ENCODE data around the gene TSKU. TPM values are rescaled to one million over a fixed set of nuclear protein-coding genes. Genes with fewer than 3 reads are reported as not detected.

TSKU gene
- total and polyA plus RNA-seq, 9 of the 15 experiments (the other 6 are each of a cell fraction or from before 2014, with no cell fraction given) = 0.60 to 11.9 (median 8.4) TPM

DNA sequence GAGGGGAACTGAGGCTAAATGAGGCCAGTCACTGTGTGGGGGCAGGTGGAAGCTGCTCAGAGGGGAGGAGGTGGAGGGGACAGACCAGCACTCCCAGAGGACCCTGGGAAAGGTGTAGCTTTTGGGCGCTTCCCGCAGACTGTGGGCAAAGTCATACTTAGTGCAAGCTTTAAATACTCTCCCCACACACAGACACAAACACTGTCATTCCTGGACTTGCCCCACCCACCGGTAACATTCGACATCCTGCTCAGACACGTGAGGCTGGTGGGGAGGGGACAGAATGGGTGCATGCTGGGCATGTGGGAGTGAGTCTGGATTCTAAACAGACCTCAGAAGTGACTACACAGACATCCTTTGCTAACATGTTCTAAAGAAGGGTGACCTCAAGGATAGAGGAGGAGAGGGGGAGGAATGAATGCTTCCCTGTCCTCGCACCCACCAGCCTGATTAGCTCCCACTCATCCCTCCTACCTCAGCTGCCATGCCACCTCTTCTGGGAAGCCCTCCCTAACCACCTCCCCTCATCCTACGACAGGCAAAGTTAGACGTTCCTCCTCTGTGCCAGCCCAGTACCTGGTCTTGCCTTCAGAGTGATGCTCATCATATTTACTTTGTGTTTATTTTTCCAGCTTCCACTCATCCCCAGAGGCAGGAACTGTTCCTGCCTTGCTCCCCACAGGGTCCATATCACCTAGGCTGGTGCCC, 22.2 kb downstream of the TSKU start:
- intact Hi-C loops (cut with micrococcal nuclease) = loop anchor here (5.0 kb wide), 1 partner anchor 242 kb away; no protein-coding TSS in a partner anchor
- Histone ChIP-seq H3K4me2 (ENCODE audit: insufficient read depth, low read length) (no peak overlapping the region), H3K9me3 (replicated peaks; ENCODE audit: control insufficient read depth, insufficient read depth, low read depth, low read length) (no peaks in the 10 kb centered on the region), H3K4me3 (no peak overlapping the region), H3K9ac (ENCODE audit: insufficient read depth in 1 of 2, low read depth in 2 of 2, low read length in 2 of 2) (peak overlapping the region in 1 of 2 experiments; percentile 63; a peak in 1 of 4 replicates), H3K27me3 (ENCODE audit: control insufficient read depth in 2 of 2, insufficient read depth in 2 of 2, low read length in 2 of 2) (no peaks in the 10 kb centered on the region), H3K27ac (ENCODE audit: extremely low read depth, low read depth, low read length) (no peak overlapping the region), H3K9me1 (ENCODE audit: control insufficient read depth, insufficient read depth, low read length) (no peaks in the 10 kb centered on the region), H3K36me3 (ENCODE audit: control insufficient read depth, insufficient read depth, low read length) (no peaks in the 10 kb centered on the region), H4K20me1 (replicated peaks; ENCODE audit: control insufficient read depth, insufficient read depth, low read length) (no peaks in the 10 kb centered on the region), H3K4me1 (replicated peaks in 1 of 2; ENCODE audit: control insufficient read depth in 2 of 2, insufficient read depth in 2 of 2, low read length in 2 of 2) (peaks cover 10 to 20% of the 10 kb centered on the region in 2 experiments; a peak in 4 of 5 replicates), H3K79me2 (ENCODE audit: control insufficient read depth, insufficient read depth, low read length) (no peaks in the 10 kb centered on the region), H2AFZ (ENCODE audit: low read depth, low read length) (peak overlapping the region; percentile 35; the same call in 1 of the 2 replicates)
- POLR2A ChIA-PET = interaction anchor here (0.7 to 1.5 kb wide), 3 partner anchors 11 to 70 kb away, joined by 3 to 6 read pairs (median 3); no protein-coding TSS in a partner anchor
- BruUV-seq (replicated peaks) = no TSS peak
- in situ Hi-C loops (cut with MboI) = no loop called here
- peak; percentile 19 for ATAC-seq
- peak in 3 of 4 experiments; percentile 40 to 51 (median 50) for DNase-seq (ENCODE audit: extremely low read depth in 1 of 4, low spot score in 3 of 4)
- CTCF ChIA-PET (ENCODE audit: low intra/inter-chr PET ratio) = interaction anchor here (5.9 kb wide), 1 partner anchor 113 kb away, joined by 54 read pairs; no protein-coding TSS in a partner anchor
- 28% methylated on average over 8 of the region's 8 CpGs for WGBS (ENCODE audit: insufficient coverage, low coverage, missing lambda C conversion rate)
- peak; percentile 51 for FAIRE-seq
- peak; percentile 74 for TF ChIP-seq ZFP36 (IDR thresholded peaks at IDR 0.05; ENCODE audit: low read depth, low read length, partially characterized antibody)
- TF ChIP-seq, protein P1, sequence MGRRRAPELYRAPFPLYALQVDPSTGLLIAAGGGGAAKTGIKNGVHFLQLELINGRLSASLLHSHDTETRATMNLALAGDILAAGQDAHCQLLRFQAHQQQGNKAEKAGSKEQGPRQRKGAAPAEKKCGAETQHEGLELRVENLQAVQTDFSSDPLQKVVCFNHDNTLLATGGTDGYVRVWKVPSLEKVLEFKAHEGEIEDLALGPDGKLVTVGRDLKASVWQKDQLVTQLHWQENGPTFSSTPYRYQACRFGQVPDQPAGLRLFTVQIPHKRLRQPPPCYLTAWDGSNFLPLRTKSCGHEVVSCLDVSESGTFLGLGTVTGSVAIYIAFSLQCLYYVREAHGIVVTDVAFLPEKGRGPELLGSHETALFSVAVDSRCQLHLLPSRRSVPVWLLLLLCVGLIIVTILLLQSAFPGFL (CRISPR knock-in tag; IDR thresholded peaks at IDR 0.05) = no peak
- TF ChIP-seq, protein P2, sequence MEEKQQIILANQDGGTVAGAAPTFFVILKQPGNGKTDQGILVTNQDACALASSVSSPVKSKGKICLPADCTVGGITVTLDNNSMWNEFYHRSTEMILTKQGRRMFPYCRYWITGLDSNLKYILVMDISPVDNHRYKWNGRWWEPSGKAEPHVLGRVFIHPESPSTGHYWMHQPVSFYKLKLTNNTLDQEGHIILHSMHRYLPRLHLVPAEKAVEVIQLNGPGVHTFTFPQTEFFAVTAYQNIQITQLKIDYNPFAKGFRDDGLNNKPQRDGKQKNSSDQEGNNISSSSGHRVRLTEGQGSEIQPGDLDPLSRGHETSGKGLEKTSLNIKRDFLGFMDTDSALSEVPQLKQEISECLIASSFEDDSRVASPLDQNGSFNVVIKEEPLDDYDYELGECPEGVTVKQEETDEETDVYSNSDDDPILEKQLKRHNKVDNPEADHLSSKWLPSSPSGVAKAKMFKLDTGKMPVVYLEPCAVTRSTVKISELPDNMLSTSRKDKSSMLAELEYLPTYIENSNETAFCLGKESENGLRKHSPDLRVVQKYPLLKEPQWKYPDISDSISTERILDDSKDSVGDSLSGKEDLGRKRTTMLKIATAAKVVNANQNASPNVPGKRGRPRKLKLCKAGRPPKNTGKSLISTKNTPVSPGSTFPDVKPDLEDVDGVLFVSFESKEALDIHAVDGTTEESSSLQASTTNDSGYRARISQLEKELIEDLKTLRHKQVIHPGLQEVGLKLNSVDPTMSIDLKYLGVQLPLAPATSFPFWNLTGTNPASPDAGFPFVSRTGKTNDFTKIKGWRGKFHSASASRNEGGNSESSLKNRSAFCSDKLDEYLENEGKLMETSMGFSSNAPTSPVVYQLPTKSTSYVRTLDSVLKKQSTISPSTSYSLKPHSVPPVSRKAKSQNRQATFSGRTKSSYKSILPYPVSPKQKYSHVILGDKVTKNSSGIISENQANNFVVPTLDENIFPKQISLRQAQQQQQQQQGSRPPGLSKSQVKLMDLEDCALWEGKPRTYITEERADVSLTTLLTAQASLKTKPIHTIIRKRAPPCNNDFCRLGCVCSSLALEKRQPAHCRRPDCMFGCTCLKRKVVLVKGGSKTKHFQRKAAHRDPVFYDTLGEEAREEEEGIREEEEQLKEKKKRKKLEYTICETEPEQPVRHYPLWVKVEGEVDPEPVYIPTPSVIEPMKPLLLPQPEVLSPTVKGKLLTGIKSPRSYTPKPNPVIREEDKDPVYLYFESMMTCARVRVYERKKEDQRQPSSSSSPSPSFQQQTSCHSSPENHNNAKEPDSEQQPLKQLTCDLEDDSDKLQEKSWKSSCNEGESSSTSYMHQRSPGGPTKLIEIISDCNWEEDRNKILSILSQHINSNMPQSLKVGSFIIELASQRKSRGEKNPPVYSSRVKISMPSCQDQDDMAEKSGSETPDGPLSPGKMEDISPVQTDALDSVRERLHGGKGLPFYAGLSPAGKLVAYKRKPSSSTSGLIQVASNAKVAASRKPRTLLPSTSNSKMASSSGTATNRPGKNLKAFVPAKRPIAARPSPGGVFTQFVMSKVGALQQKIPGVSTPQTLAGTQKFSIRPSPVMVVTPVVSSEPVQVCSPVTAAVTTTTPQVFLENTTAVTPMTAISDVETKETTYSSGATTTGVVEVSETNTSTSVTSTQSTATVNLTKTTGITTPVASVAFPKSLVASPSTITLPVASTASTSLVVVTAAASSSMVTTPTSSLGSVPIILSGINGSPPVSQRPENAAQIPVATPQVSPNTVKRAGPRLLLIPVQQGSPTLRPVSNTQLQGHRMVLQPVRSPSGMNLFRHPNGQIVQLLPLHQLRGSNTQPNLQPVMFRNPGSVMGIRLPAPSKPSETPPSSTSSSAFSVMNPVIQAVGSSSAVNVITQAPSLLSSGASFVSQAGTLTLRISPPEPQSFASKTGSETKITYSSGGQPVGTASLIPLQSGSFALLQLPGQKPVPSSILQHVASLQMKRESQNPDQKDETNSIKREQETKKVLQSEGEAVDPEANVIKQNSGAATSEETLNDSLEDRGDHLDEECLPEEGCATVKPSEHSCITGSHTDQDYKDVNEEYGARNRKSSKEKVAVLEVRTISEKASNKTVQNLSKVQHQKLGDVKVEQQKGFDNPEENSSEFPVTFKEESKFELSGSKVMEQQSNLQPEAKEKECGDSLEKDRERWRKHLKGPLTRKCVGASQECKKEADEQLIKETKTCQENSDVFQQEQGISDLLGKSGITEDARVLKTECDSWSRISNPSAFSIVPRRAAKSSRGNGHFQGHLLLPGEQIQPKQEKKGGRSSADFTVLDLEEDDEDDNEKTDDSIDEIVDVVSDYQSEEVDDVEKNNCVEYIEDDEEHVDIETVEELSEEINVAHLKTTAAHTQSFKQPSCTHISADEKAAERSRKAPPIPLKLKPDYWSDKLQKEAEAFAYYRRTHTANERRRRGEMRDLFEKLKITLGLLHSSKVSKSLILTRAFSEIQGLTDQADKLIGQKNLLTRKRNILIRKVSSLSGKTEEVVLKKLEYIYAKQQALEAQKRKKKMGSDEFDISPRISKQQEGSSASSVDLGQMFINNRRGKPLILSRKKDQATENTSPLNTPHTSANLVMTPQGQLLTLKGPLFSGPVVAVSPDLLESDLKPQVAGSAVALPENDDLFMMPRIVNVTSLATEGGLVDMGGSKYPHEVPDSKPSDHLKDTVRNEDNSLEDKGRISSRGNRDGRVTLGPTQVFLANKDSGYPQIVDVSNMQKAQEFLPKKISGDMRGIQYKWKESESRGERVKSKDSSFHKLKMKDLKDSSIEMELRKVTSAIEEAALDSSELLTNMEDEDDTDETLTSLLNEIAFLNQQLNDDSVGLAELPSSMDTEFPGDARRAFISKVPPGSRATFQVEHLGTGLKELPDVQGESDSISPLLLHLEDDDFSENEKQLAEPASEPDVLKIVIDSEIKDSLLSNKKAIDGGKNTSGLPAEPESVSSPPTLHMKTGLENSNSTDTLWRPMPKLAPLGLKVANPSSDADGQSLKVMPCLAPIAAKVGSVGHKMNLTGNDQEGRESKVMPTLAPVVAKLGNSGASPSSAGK (IDR thresholded peaks at IDR 0.05) = peak; percentile 91
- TF ChIP-seq, protein P3, sequence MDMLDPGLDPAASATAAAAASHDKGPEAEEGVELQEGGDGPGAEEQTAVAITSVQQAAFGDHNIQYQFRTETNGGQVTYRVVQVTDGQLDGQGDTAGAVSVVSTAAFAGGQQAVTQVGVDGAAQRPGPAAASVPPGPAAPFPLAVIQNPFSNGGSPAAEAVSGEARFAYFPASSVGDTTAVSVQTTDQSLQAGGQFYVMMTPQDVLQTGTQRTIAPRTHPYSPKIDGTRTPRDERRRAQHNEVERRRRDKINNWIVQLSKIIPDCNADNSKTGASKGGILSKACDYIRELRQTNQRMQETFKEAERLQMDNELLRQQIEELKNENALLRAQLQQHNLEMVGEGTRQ (CRISPR knock-in tag; IDR thresholded peaks at IDR 0.05) = peak; percentile 53
- TF ChIP-seq ADNP (tag; IDR thresholded peaks at IDR 0.05) = no peak

All from K562 (cell line).